Kidney (tissue), 14 donors: ENCODE measurements around the gene CPM. TPM values are rescaled to one million over a fixed set of nuclear protein-coding genes. Genes with fewer than 3 reads are reported as not detected.

Source experiments
- DNase-seq, 5 donors: peaks; one replicate each; pipeline ENCODE4 v3.0.0-alpha.2; 2013 to 2020
- FAIRE-seq: peaks from 2 replicates; lab custom pipeline; 2012; peaks lifted over from hg19 to GRCh38; lab: Jason Lieb, UNC
- H3K27ac ChIP-seq, 2 donors: one replicate each; pipeline ENCODE4 v1.7.0; 2013; ENCODE audit warnings: low read depth in 2 of 2, low read length in 2 of 2, inconsistent platforms in 1 of 2
- H3K27me3 ChIP-seq: one replicate; pipeline ENCODE4 v1.7.1; 2013; ENCODE audit warnings: low read length, inconsistent platforms; ENCODE audit not compliant: control insufficient read depth, insufficient read depth
- H3K36me3 ChIP-seq, 3 donors: one replicate each; pipeline versions ENCODE4 v1.7.0 to v1.7.1; 2013; ENCODE audit warnings: low read length in 3 of 3, control low read depth in 1 of 3, inconsistent platforms in 1 of 3; ENCODE audit not compliant: insufficient read depth in 3 of 3, control insufficient read depth in 2 of 3
- H3K4me1 ChIP-seq, 3 donors: one replicate each; pipeline versions ENCODE4 v1.7.0 to v1.7.1; 2013; ENCODE audit warnings: low read length in 3 of 3, inconsistent platforms in 1 of 3, low read depth in 1 of 3; ENCODE audit not compliant: control insufficient read depth in 2 of 3, insufficient read depth in 2 of 3
- H3K4me3 ChIP-seq, 3 donors: one replicate each; pipeline versions ENCODE4 v1.7.0 to v1.8.1; 2013; ENCODE audit warnings: low read length in 3 of 3, control low read depth in 1 of 3, inconsistent platforms in 1 of 3
- H3K9ac ChIP-seq, 3 donors: one replicate each; pipeline versions ENCODE4 v1.7.0 to v1.7.1; 2013; ENCODE audit warnings: low read length in 3 of 3, control low read depth in 1 of 3, inconsistent platforms in 1 of 3
- H3K9me3 ChIP-seq, 3 donors: one replicate each; pipeline versions ENCODE4 v1.7.0 to v1.7.1; 2013; ENCODE audit warnings: low read length in 3 of 3, control low read depth in 1 of 3, inconsistent platforms in 1 of 3; ENCODE audit not compliant: control insufficient read depth in 2 of 3, insufficient read depth in 1 of 3
- intact Hi-C: fragments of 100-400 bp; cut with DNase I; formaldehyde crosslinking; loops from one replicate; pipeline ENCODE4 v1.11.1; 2022
- polyA plus RNA-seq: library from polyadenylated mRNA; stranded (reverse); fragments of 350-450 nt; fragmentation: Illumina TruSeq; extraction: RNeasy Lipid Tissue Mini Kit (QIAGEN cat#74804); gene quantifications from one replicate; pipeline ENCODE4 v1.2.3, GENCODE V29; 2014; ENCODE audit warnings: low read depth, low replicate concordance; ENCODE audit not compliant: insufficient read depth
- total RNA-seq: library from RNA; stranded (reverse); fragmentation: NEBNext Ultra II Directional; extraction: Animal tissue kit (Norgen Biotek cat#: 25700); gene quantifications from one replicate; pipeline ENCODE4 v1.2.1, GENCODE V29; 2021
- TF ChIP-seq, protein P1 (sequence below): IDR thresholded peaks from 3 replicates; pipeline ENCODE4 v1.5.1; 2012; ENCODE audit warnings: mild to moderate bottlenecking, moderate library complexity, borderline replicate concordance; ENCODE audit not compliant: insufficient read depth; ENCODE audit errors: extremely low read depth
- donor health status: control.
- donor health status: control.
- donor health status: control.
- donor health status: control.
- donor health status: control.
- donor health status: DM: yes; HTN: yes; CAD: no.
- donor health status: Normal renal cell carcinoma (clear cell type).

Gene CPM
- total and polyA plus RNA-seq, 2 donors from 2014 or later, result 35.7 to 144 TPM

DNA sequence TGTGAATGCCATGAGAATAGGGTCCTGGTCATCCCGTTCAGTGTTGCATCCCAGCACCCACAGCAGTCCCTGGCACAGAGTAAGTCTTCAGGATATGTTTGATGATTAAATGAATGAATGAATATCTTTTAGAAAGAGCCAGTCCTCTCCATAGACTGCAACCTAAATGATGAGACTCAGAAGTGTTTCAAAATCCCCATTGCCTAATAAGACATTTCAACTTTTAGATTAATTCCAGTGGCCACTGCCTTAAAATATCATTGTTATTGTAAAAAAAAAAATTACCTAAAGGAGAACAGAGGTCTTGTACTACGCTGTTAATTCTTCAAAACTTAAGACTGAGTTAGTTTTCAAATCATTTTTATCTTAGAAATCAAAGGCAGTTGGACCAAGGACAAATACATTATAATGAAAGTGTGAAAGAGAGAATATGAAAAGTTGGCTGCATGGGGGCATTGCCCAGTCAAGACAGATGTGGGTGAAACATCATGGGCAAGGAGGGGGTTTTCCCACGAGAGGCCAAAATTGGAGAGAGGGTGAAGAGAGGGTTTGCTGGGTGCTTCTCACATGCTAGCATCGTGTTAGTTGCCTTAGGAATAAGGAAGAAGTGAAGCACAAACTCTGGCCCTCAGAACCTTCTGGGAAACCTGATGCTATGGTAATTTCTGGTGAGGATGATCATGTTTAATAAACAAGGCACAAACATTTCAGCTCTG, 26.3 kb upstream of the CPM start:
- H3K27ac ChIP-seq, result no peak overlapping the region
- H3K4me1 ChIP-seq, result peaks cover 0 to 7% (median 0%) of the 10 kb centered on the region in 3 donors
- intact Hi-C loops, result no loop called here
- FAIRE-seq (no peak), DNase-seq (no peak)
- TF ChIP-seq, protein P1, sequence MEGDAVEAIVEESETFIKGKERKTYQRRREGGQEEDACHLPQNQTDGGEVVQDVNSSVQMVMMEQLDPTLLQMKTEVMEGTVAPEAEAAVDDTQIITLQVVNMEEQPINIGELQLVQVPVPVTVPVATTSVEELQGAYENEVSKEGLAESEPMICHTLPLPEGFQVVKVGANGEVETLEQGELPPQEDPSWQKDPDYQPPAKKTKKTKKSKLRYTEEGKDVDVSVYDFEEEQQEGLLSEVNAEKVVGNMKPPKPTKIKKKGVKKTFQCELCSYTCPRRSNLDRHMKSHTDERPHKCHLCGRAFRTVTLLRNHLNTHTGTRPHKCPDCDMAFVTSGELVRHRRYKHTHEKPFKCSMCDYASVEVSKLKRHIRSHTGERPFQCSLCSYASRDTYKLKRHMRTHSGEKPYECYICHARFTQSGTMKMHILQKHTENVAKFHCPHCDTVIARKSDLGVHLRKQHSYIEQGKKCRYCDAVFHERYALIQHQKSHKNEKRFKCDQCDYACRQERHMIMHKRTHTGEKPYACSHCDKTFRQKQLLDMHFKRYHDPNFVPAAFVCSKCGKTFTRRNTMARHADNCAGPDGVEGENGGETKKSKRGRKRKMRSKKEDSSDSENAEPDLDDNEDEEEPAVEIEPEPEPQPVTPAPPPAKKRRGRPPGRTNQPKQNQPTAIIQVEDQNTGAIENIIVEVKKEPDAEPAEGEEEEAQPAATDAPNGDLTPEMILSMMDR, result no peak
- no peaks in the 10 kb centered on the region for H3K9me3 ChIP-seq
- H3K9ac ChIP-seq, result no peak overlapping the region
- no peak overlapping the region for H3K4me3 ChIP-seq
- no peaks in the 10 kb centered on the region for H3K36me3 ChIP-seq
- H3K27me3 ChIP-seq, result no peaks in the 10 kb centered on the region

GRCh38 chr12:68958322-68958721, 25.4 kb upstream of the CPM start:
- no peak overlapping the region for H3K27ac ChIP-seq
- H3K4me1 ChIP-seq, result peaks cover 0 to 7% (median 0%) of the 10 kb centered on the region in 3 donors
- intact Hi-C loops, result no loop called here
- DNase-seq, result no peak
- TF ChIP-seq, protein P1, result no peak
- no peaks in the 10 kb centered on the region for H3K36me3 ChIP-seq
- no peaks in the 10 kb centered on the region for H3K27me3 ChIP-seq
- no peak overlapping the region for H3K4me3 ChIP-seq
- no peak overlapping the region for H3K9ac ChIP-seq
- no peak for FAIRE-seq
- no peaks in the 10 kb centered on the region for H3K9me3 ChIP-seq

- TF ChIP-seq, protein P1, result no peak
These were observed 24.3 kb upstream of the CPM start for GRCh38 chr12:68957273-68957672.

More at GRCh38 chr12:68957273-68957672, 24.3 kb upstream of the CPM start:
- peaks cover 0 to 7% (median 0%) of the 10 kb centered on the region in 3 donors for H3K4me1 ChIP-seq
- H3K36me3 ChIP-seq, result no peaks in the 10 kb centered on the region
- H3K27ac ChIP-seq, result no peak overlapping the region
- H3K27me3 ChIP-seq, result no peaks in the 10 kb centered on the region
- H3K9me3 ChIP-seq, result no peaks in the 10 kb centered on the region
- DNase-seq (no peak), FAIRE-seq (no peak)
- intact Hi-C loops, result no loop called here
- no peak overlapping the region for H3K9ac ChIP-seq
- H3K4me3 ChIP-seq, result no peak overlapping the region
